Peyer's patch (tissue), 4 donors: Measurements from ENCODE around the gene ZMYND15. TPM values are rescaled to one million over a fixed set of nuclear protein-coding genes. Genes with fewer than 3 reads are reported as not detected.

Experiments
- DNase-seq, 3 donors: peaks; one replicate each; pipeline ENCODE4 v3.0.0-alpha.2; 2017 to 2019
- H3K27ac ChIP-seq, 4 donors: fragments of 200-600 bp; sonication (generic); one replicate each; pipeline ENCODE4 v1.5.1; 2016 to 2019
- H3K27me3 ChIP-seq, 2 donors: fragments of 200-600 bp; sonication (generic); one replicate each; pipeline ENCODE4 v1.5.1; 2019
- H3K36me3 ChIP-seq, 3 donors: fragments of 200-600 bp; sonication (generic); one replicate each; pipeline ENCODE4 v1.5.1; 2016 to 2019
- H3K4me1 ChIP-seq, 4 donors: fragments of 200-600 bp; sonication (generic); one replicate each; pipeline ENCODE4 v1.5.1; 2016 to 2019
- H3K4me3 ChIP-seq, 4 donors: fragments of 200-600 bp; sonication (generic); 1 replicate in 3 of 4; 2 replicates in 1 of 4; pipeline ENCODE4 v1.5.1; 2016 to 2019; ENCODE audit warnings: mild to moderate bottlenecking in 1 of 4
- H3K9me3 ChIP-seq, 4 donors: fragments of 200-600 bp; sonication (generic); one replicate each; pipeline ENCODE4 v1.5.1; 2016 to 2019; ENCODE audit warnings: mild to moderate bottlenecking in 1 of 4
- POLR2A ChIP-seq, 2 donors: fragments of 450-650 bp; IDR thresholded peaks; one replicate each; pipeline ENCODE4 v1.5.1; 2017; ENCODE audit warnings: antibody characterized with exemption in 2 of 2, mild to moderate bottlenecking in 2 of 2, moderate library complexity in 2 of 2
- total RNA-seq, 4 donors: library from RNA; depleted of rRNA; stranded (reverse); fragments of >200 nt; gene quantifications; one replicate each; pipeline ENCODE4 v1.1.0, GENCODE V29; 2016
- TF ChIP-seq, protein P1 (sequence below), 6 experiments: fragments of 450-650 bp in 4 of 6; fragments of 200-600 bp in 2 of 6; sonication (generic) in 1 of 6; IDR thresholded peaks; one replicate each; pipeline ENCODE4 v1.5.1; 2017 to 2019; ENCODE audit warnings: antibody characterized with exemption in 6 of 6, mild to moderate bottlenecking in 3 of 6, moderate library complexity in 1 of 6

The ZMYND15 gene
- total RNA-seq, 4 donors from 2014 or later: 2.1 to 5.6 (median 4.0) TPM; not detected in 1

GRCh38 chr17:4742629-4743028 is 3.0 kb downstream of the ZMYND15 start:
- Histone ChIP-seq H3K36me3 (no peaks in the 10 kb centered on the region), H3K4me3 (no peak overlapping the region), H3K27ac (no peak overlapping the region), H3K27me3 (peaks cover 0 to 3% of the 10 kb centered on the region in 2 donors), H3K9me3 (no peaks in the 10 kb centered on the region), H3K4me1 (peaks cover 0 to 13% (median 0%) of the 10 kb centered on the region in 4 donors)
- DNase-seq: no peak
- TF ChIP-seq POLR2A (IDR thresholded peaks at IDR 0.05): no peak
- TF ChIP-seq, protein P1, sequence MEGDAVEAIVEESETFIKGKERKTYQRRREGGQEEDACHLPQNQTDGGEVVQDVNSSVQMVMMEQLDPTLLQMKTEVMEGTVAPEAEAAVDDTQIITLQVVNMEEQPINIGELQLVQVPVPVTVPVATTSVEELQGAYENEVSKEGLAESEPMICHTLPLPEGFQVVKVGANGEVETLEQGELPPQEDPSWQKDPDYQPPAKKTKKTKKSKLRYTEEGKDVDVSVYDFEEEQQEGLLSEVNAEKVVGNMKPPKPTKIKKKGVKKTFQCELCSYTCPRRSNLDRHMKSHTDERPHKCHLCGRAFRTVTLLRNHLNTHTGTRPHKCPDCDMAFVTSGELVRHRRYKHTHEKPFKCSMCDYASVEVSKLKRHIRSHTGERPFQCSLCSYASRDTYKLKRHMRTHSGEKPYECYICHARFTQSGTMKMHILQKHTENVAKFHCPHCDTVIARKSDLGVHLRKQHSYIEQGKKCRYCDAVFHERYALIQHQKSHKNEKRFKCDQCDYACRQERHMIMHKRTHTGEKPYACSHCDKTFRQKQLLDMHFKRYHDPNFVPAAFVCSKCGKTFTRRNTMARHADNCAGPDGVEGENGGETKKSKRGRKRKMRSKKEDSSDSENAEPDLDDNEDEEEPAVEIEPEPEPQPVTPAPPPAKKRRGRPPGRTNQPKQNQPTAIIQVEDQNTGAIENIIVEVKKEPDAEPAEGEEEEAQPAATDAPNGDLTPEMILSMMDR (IDR thresholded peaks at IDR 0.05): no peak

GRCh38 chr17:4743216-4743615 is 3.6 kb downstream of the ZMYND15 start:
- TF ChIP-seq POLR2A (IDR thresholded peaks at IDR 0.05): no peak
- Histone ChIP-seq H3K9me3 (no peaks in the 10 kb centered on the region), H3K4me1 (peaks cover 0 to 13% (median 0%) of the 10 kb centered on the region in 4 donors), H3K36me3 (no peaks in the 10 kb centered on the region), H3K4me3 (no peak overlapping the region), H3K27me3 (peaks cover 0 to 3% of the 10 kb centered on the region in 2 donors), H3K27ac (no peak overlapping the region)
- no peak for DNase-seq

DNA sequence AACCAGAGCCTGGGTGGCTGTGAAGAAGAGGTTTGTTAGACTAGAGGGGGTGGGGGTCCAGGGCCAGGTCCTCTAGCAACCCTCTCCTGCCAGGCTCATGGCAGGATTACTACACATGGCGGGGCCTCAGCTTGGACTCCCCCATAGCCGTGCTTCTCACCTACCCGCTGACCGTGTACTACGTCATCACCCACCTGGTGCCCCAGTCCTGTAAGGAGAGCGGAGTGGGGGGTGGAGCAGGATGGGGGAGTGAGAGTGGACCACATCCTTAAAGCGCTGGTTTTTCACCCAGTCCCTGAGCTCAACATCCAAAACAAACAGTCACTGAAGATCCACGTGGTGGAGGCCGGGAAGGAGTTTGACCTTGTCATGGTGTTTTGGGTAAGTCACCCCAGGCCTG is 4.3 kb downstream of the ZMYND15 start:
- H3K27me3 ChIP-seq: peaks cover 0 to 3% of the 10 kb centered on the region in 2 donors
- peaks cover 0 to 11% (median 0%) of the 10 kb centered on the region in 4 donors for H3K4me1 ChIP-seq
- no peak for DNase-seq
- TF ChIP-seq POLR2A (IDR thresholded peaks at IDR 0.05): no peak
- TF ChIP-seq, protein P1 (IDR thresholded peaks at IDR 0.05): no peak
- H3K36me3 ChIP-seq: no peaks in the 10 kb centered on the region
- no peak overlapping the region for H3K4me3 ChIP-seq
- H3K9me3 ChIP-seq: no peaks in the 10 kb centered on the region
- no peak overlapping the region for H3K27ac ChIP-seq

DNA sequence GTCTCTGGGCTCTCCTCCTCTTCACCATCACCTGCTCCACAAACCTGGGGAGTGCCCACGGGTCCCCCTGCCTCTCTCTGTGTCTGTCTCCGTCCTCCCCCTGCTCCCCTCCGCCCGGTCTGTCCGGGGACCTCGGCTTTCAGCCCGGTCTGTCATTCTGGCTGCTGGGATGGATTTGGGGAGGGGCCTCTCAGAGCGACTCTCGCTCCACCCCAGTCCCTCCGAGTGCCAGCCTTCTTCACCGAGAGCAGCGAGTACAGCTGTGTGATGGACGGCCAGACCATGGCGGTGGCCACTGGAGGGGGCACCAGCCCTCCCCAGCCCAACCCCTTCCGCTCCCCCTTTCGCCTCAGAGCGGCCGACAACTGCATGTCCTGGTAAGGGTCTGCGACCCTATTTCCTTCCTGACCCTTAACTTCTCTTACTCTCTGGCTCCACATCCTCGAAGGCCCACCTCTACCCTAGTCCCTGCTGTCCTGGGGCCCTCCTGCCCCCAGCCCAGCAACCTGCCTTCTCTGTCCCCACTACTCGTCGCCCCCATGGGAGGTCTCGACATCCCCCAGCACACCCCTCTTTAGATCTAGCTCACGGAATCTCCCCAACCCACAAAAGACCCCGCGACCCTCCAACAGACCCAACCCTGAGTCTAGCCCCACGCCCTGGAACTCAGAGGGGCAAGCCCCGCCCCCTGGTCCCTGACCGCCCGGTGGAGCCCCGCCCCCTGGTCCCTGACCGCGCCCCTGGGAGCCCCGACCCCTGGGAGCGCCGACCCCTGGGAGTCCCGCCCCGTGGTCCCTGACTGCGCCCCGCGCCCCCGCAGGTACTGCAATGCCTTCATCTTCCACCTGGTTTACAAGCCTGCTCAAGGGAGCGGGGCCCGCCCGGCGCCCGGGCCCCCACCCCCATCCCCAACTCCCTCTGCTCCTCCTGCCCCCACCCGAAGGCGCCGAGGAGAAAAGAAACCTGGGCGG is 5.7 kb downstream of the ZMYND15 start:
- TF ChIP-seq, protein P1 (IDR thresholded peaks at IDR 0.05): no peak
- no peak for TF ChIP-seq POLR2A (IDR thresholded peaks at IDR 0.05)
- DNase-seq: no peak
- no peak overlapping the region for H3K27ac ChIP-seq
- no peaks in the 10 kb centered on the region for H3K36me3 ChIP-seq
- H3K4me1 ChIP-seq: peaks cover 0 to 9% (median 0%) of the 10 kb centered on the region in 4 donors
- no peaks in the 10 kb centered on the region for H3K9me3 ChIP-seq
- H3K4me3 ChIP-seq: peak overlapping the region in 1 of 4 donors; percentile 5
- H3K27me3 ChIP-seq: peaks cover 0 to 3% of the 10 kb centered on the region in 2 donors

- DNase-seq: no peak
- H3K4me1 ChIP-seq: peaks cover 0 to 9% (median 0%) of the 10 kb centered on the region in 4 donors
- H3K27me3 ChIP-seq: peaks cover 0 to 3% of the 10 kb centered on the region in 2 donors
- no peak overlapping the region for H3K27ac ChIP-seq
- no peaks in the 10 kb centered on the region for H3K9me3 ChIP-seq
- H3K4me3 ChIP-seq: no peak overlapping the region
- H3K36me3 ChIP-seq: no peaks in the 10 kb centered on the region
- TF ChIP-seq, protein P1 (IDR thresholded peaks at IDR 0.05): no peak
- no peak for TF ChIP-seq POLR2A (IDR thresholded peaks at IDR 0.05)
Measured at GRCh38 chr17:4747847-4748246, 8.2 kb downstream of the ZMYND15 start.

- H3K27ac ChIP-seq: no peak overlapping the region
- no peak for DNase-seq
- TF ChIP-seq, protein P1 (IDR thresholded peaks at IDR 0.05): no peak
- TF ChIP-seq POLR2A (IDR thresholded peaks at IDR 0.05): no peak
- no peaks in the 10 kb centered on the region for H3K9me3 ChIP-seq
- H3K4me3 ChIP-seq: no peak overlapping the region
- no peaks in the 10 kb centered on the region for H3K36me3 ChIP-seq
- peaks cover 0 to 3% of the 10 kb centered on the region in 2 donors for H3K27me3 ChIP-seq
- peaks cover 0 to 9% (median 0%) of the 10 kb centered on the region in 4 donors for H3K4me1 ChIP-seq
Measured at GRCh38 chr17:4748686-4749085, 9.1 kb downstream of the ZMYND15 start.
